ENCODE data around the gene H1-8.

- TF ChIP-seq POLR2A (IDR thresholded peaks at IDR 0.05), result no peak
- no peak for TF ChIP-seq CTCF (IDR thresholded peaks at IDR 0.05)
- no peak for TF ChIP-seq EP300 (IDR thresholded peaks at IDR 0.05; ENCODE audit: low read depth)
Measured at GRCh38 chr3:129549006-129549800, 6.2 kb downstream of the H1-8 start.

All from transverse colon (tissue), 3 donors.